ENCODE measurements around the gene NMNAT2. TPM values are rescaled to one million over a fixed set of nuclear protein-coding genes. Genes with fewer than 3 reads are reported as not detected.

Gene NMNAT2
- total RNA-seq, 6 donors from 2014 or later = 0.13 to 0.72 (median 0.17) TPM; not detected in 2

- no peak for TF ChIP-seq EP300 (IDR thresholded peaks at IDR 0.05)
- no peak for TF ChIP-seq POLR2A (IDR thresholded peaks at IDR 0.05)
- TF ChIP-seq POLR2AphosphoS5 (IDR thresholded peaks at IDR 0.05) = no peak
- TF ChIP-seq, protein P1, sequence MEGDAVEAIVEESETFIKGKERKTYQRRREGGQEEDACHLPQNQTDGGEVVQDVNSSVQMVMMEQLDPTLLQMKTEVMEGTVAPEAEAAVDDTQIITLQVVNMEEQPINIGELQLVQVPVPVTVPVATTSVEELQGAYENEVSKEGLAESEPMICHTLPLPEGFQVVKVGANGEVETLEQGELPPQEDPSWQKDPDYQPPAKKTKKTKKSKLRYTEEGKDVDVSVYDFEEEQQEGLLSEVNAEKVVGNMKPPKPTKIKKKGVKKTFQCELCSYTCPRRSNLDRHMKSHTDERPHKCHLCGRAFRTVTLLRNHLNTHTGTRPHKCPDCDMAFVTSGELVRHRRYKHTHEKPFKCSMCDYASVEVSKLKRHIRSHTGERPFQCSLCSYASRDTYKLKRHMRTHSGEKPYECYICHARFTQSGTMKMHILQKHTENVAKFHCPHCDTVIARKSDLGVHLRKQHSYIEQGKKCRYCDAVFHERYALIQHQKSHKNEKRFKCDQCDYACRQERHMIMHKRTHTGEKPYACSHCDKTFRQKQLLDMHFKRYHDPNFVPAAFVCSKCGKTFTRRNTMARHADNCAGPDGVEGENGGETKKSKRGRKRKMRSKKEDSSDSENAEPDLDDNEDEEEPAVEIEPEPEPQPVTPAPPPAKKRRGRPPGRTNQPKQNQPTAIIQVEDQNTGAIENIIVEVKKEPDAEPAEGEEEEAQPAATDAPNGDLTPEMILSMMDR (IDR thresholded peaks at IDR 0.05) = no peak
- no peak overlapping the region for H3K4me3 ChIP-seq
- no peaks in the 10 kb centered on the region for H3K27me3 ChIP-seq
- H3K27ac ChIP-seq = no peak overlapping the region
- ATAC-seq (ENCODE audit: low FRiP score in 2 of 2) (no peak), DNase-seq (no peak)
- 90 to 93% methylated on average over 3 of the region's 3 CpGs for WGBS, 2 donors
- no peaks in the 10 kb centered on the region for H3K36me3 ChIP-seq
- peaks cover 2 to 6% (median 3%) of the 10 kb centered on the region in 4 donors for H3K4me1 ChIP-seq
- H3K9me3 ChIP-seq = no peaks in the 10 kb centered on the region
Measured at GRCh38 chr1:183313063-183313462, 105.1 kb downstream of the NMNAT2 start.

DNA sequence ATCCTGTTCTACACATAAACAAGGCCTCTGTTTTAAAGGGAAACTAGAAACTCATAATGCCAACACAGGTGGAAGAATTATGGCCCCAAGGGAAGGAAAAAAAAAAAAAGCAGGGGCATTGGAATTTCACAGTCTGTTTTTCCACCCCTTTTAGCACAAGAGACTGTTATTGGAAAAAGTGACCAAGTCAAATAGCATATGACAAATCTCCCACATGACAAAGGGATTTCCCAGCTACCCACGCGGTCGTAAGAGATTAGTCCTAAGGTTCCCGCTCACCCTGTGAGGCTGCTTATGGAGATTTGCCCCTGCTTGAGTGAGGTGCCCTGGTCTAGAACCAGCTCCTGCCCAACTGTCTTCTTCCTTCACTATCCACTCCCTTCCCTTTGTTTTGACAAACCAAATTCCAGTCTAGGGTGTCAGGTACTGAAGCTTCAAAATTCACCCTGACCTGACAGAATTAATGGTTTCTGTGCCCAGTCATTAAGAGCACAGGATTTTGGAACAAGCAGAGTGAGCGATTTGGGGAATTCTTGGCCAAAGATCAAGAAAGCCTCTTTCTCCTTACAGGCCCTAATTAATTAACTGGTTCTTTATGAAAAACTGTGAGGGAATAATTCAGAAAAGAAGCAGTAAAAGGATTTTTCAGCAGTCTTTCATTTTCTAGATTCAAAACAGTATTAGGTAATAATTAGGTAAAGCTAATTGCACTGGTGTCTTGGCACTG, 107.3 kb downstream of the NMNAT2 start:
- H3K36me3 ChIP-seq = no peaks in the 10 kb centered on the region
- WGBS, 2 donors = 78 to 85% methylated on average over 5 of the region's 5 CpGs
- H3K27me3 ChIP-seq = no peaks in the 10 kb centered on the region
- no peaks in the 10 kb centered on the region for H3K4me1 ChIP-seq
- no peak overlapping the region for H3K27ac ChIP-seq
- ATAC-seq (ENCODE audit: low FRiP score in 2 of 2) (no peak), DNase-seq (no peak)
- no peaks in the 10 kb centered on the region for H3K9me3 ChIP-seq
- no peak for TF ChIP-seq POLR2A (IDR thresholded peaks at IDR 0.05)
- TF ChIP-seq EP300 (IDR thresholded peaks at IDR 0.05) = no peak
- TF ChIP-seq, protein P1 (IDR thresholded peaks at IDR 0.05) = no peak
- TF ChIP-seq POLR2AphosphoS5 (IDR thresholded peaks at IDR 0.05) = no peak
- H3K4me3 ChIP-seq = no peak overlapping the region

GRCh38 chr1:183308719-183309118, 109.5 kb downstream of the NMNAT2 start:
- H3K4me3 ChIP-seq = no peak overlapping the region
- ATAC-seq (ENCODE audit: low FRiP score in 2 of 2) = no peak
- H3K27me3 ChIP-seq = no peaks in the 10 kb centered on the region
- no peaks in the 10 kb centered on the region for H3K4me1 ChIP-seq
- 90 to 95% methylated on average over 4 of the region's 4 CpGs for WGBS, 2 donors
- no peak overlapping the region for H3K27ac ChIP-seq
- no peak for DNase-seq
- TF ChIP-seq POLR2AphosphoS5 (IDR thresholded peaks at IDR 0.05) = no peak
- no peak for TF ChIP-seq EP300 (IDR thresholded peaks at IDR 0.05)
- TF ChIP-seq, protein P1 (IDR thresholded peaks at IDR 0.05) = no peak
- no peak for TF ChIP-seq POLR2A (IDR thresholded peaks at IDR 0.05)
- H3K36me3 ChIP-seq = no peaks in the 10 kb centered on the region
- no peaks in the 10 kb centered on the region for H3K9me3 ChIP-seq

GRCh38 chr1:183306317-183307042, 111.7 kb downstream of the NMNAT2 start:
- no peak overlapping the region for H3K27ac ChIP-seq
- H3K4me1 ChIP-seq = no peaks in the 10 kb centered on the region
- no peak for ATAC-seq (ENCODE audit: low FRiP score in 2 of 2)
- no peaks in the 10 kb centered on the region for H3K36me3 ChIP-seq
- DNase-seq = no peak
- H3K4me3 ChIP-seq = no peak overlapping the region
- no peaks in the 10 kb centered on the region for H3K9me3 ChIP-seq
- TF ChIP-seq, protein P1 (IDR thresholded peaks at IDR 0.05) = no peak
- TF ChIP-seq POLR2AphosphoS5 (IDR thresholded peaks at IDR 0.05) (no peak), EP300 (IDR thresholded peaks at IDR 0.05) (no peak), POLR2A (IDR thresholded peaks at IDR 0.05) (no peak)
- 46 to 58% methylated on average over 5 of the region's 5 CpGs for WGBS, 2 donors
- no peaks in the 10 kb centered on the region for H3K27me3 ChIP-seq

All from upper lobe of left lung (tissue), 6 donors.